K562 (cell line): ENCODE data around the gene PROK2. TPM values are rescaled to one million over a fixed set of nuclear protein-coding genes. Genes with fewer than 3 reads are reported as not detected.

Source experiments
- ATAC-seq: fragments of 200-7000 bp; cut with Tn5 transposase; 3 replicates; pipeline ENCODE4 v1.9.1; 2020; ENCODE audit warnings: moderate library complexity
- BruUV-seq: library from RNA; stranded (reverse); fragments of 400-500 nt; replicated peaks from 2 replicates; lab custom pipeline; 2021; lab: Mats Ljungman, UMichigan
- CTCF ChIA-PET: fragments of 300-600 bp; formaldehyde crosslinking; extraction: SDS; loops from one replicate; lab custom pipeline; 2021; ENCODE audit warnings: low intra/inter-chr PET ratio; lab: Yijun Ruan, JAX
- POLR2A ChIA-PET: fragments of 300-600, 350-650 bp; sonication (Branson Sonifier 250); formaldehyde crosslinking; extraction: SDS; loops from one replicate; lab custom pipeline; 2021; ENCODE audit warnings: antibody characterized with exemption, inconsistent platforms; lab: Yijun Ruan, JAX
- DNase-seq, 4 experiments: peaks; one replicate each; pipeline versions ENCODE4 v3.0.0 to v3.0.0-alpha.2; 2011 to 2018; ENCODE audit warnings: low spot score in 3 of 4, mixed read lengths in 3 of 4; ENCODE audit errors: extremely low read depth in 1 of 4
- FAIRE-seq: peaks from 2 replicates; lab custom pipeline; 2011; peaks lifted over from hg19 to GRCh38; lab: Jason Lieb, UNC
- H2AFZ ChIP-seq: 2 replicates; pipeline ENCODE4 v1.6.0; 2011; ENCODE audit warnings: low read depth, low read length, control low read depth, inconsistent platforms
- H3K27ac ChIP-seq: fragments of 200-600 bp; 3 replicates; pipeline ENCODE4 v1.8.0; 2011; ENCODE audit warnings: low read depth, mild to moderate bottlenecking, control low read depth, inconsistent platforms, low read length, moderate library complexity, mixed read lengths; ENCODE audit errors: extremely low read depth
- H3K27me3 ChIP-seq, 2 experiments: fragments of 300-600 bp in 1 of 2; 2 replicates in 1 of 2; 3 replicates in 1 of 2; pipeline versions ENCODE4 v1.6.0 to v1.8.0; 2011; ENCODE audit warnings: inconsistent platforms in 2 of 2, low read length in 2 of 2, mild to moderate bottlenecking in 1 of 2, mixed read lengths in 1 of 2, moderate library complexity in 1 of 2; ENCODE audit not compliant: control insufficient read depth in 2 of 2, insufficient read depth in 2 of 2
- H3K36me3 ChIP-seq: fragments of 300-600 bp; 3 replicates; pipeline ENCODE4 v1.8.0; 2011; ENCODE audit warnings: mild to moderate bottlenecking, low read length, inconsistent platforms; ENCODE audit not compliant: control insufficient read depth, insufficient read depth
- H3K4me1 ChIP-seq, 2 experiments: fragments of 200-600 bp in 1 of 2; replicated peaks in 1 of 2; 2 replicates in 1 of 2; 3 replicates in 1 of 2; pipeline versions ENCODE4 v1.5.1 to v1.8.0; 2011; ENCODE audit warnings: inconsistent platforms in 2 of 2, low read length in 2 of 2, mild to moderate bottlenecking in 1 of 2, mixed read lengths in 1 of 2, moderate library complexity in 1 of 2; ENCODE audit not compliant: control insufficient read depth in 2 of 2, insufficient read depth in 2 of 2
- H3K4me2 ChIP-seq: 2 replicates; pipeline ENCODE4 v1.6.1; 2011; ENCODE audit warnings: low read length, control low read depth, inconsistent platforms, mixed read lengths; ENCODE audit not compliant: insufficient read depth
- H3K4me3 ChIP-seq: fragments of 200-600 bp; sonication (generic), shearing (Covaris generic); 2 replicates; pipeline ENCODE4 v1.5.1; 2016; ENCODE audit warnings: control low read depth, inconsistent platforms
- H3K79me2 ChIP-seq: fragments of 200-600 bp; 3 replicates; pipeline ENCODE4 v1.8.0; 2011; ENCODE audit warnings: low read length, inconsistent platforms; ENCODE audit not compliant: control insufficient read depth, insufficient read depth
- H3K9ac ChIP-seq, 2 experiments: 2 replicates each; pipeline versions ENCODE4 v1.6.0 to v1.6.1; 2011; ENCODE audit warnings: low read depth in 2 of 2, low read length in 2 of 2, control low read depth in 1 of 2, inconsistent platforms in 1 of 2, mild to moderate bottlenecking in 1 of 2, mixed read lengths in 1 of 2; ENCODE audit not compliant: insufficient read depth in 1 of 2
- H3K9me1 ChIP-seq: one replicate; pipeline ENCODE4 v1.6.0; 2011; ENCODE audit warnings: inconsistent platforms, mild to moderate bottlenecking, low read length, moderate library complexity; ENCODE audit not compliant: control insufficient read depth, insufficient read depth
- H3K9me3 ChIP-seq: replicated peaks from 2 replicates; pipeline ENCODE4 v1.5.1; 2011; ENCODE audit warnings: low read depth, low read length, inconsistent platforms; ENCODE audit not compliant: control insufficient read depth, insufficient read depth
- H4K20me1 ChIP-seq: replicated peaks from 2 replicates; pipeline ENCODE4 v1.6.1; 2011; ENCODE audit warnings: low read length, inconsistent platforms, mixed read lengths; ENCODE audit not compliant: control insufficient read depth, insufficient read depth
- FOXA3 ChIP-seq, 2 experiments: fragments of 450-650 bp in 1 of 2; sonication (generic) in 1 of 2; formaldehyde crosslinking; IDR thresholded peaks in 1 of 2; conservative IDR thresholded peaks in 1 of 2; 2 replicates each; pipeline versions ENCODE4 v1.4.0 to v1.8.0; 2020 to 2022; ENCODE audit warnings: mild to moderate bottlenecking in 2 of 2, missing genetic modification reagents in 1 of 2
- ZNF324 ChIP-seq: fragments of 250-450 bp; sonication (Bioruptor Pico); IDR thresholded peaks from 2 replicates; pipeline ENCODE4 v1.4.0; 2020; ENCODE audit warnings: mild to moderate bottlenecking
- WGBS: fragments of 100-300 bp; shearing (Covaris generic); methylation state at CpG from one replicate; pipeline ENCODE4 v1.1.6; 2016; ENCODE audit warnings: low coverage, mixed read lengths; ENCODE audit not compliant: insufficient coverage; ENCODE audit errors: missing lambda C conversion rate; 5-methylcytosine and 5-hydroxymethylcytosine counted together
- in situ Hi-C: fragments of 300-500 bp; cut with MboI; formaldehyde crosslinking; loops from 4 replicates; pipeline ENCODE4 v1.15.0; 2018; ENCODE audit warnings: inconsistent platforms, mixed read lengths
- intact Hi-C: fragments of 100-400 bp; cut with micrococcal nuclease; formaldehyde crosslinking; loops from 2 replicates; pipeline ENCODE4 v1.14.2; 2022
- polyA plus RNA-seq, 8 experiments: library from polyadenylated mRNA; depleted of rRNA in 4 of 8; stranded (reverse) in 5 of 8; unstranded in 3 of 8; fragments of >200 nt; fragmentation: Nextera tagmentation in 2 of 8; fragmentation: Illumina TruSeq in 1 of 8; extraction: Ambion mirVana in 2 of 8; extraction: Trizol in 1 of 8; gene quantifications; 2 replicates each; pipeline versions ENCODE4 v1.2.1 to v1.2.3, GENCODE V29; 2011 to 2014; ENCODE audit warnings: inconsistent platforms in 1 of 8, missing spikeins in 1 of 8
- total RNA-seq, 7 experiments: library from RNA; depleted of rRNA in 6 of 7; stranded (reverse); fragments of >200 nt in 6 of 7; fragmentation: Illumina TruSeq in 2 of 7; extraction: Trizol in 2 of 7; gene quantifications; 2 replicates each; pipeline versions ENCODE4 v1.2.1 to v1.2.3, GENCODE V29; 2011 to 2021; ENCODE audit warnings: low replicate concordance in 1 of 7
- TF ChIP-seq, protein P1 (sequence below), 2 experiments: fragments of 450-650 bp; formaldehyde crosslinking in 1 of 2; IDR thresholded peaks; 2 replicates each; pipeline versions ENCODE4 v1.4.0 to v1.6.1; 2014 to 2020; ENCODE audit warnings: mild to moderate bottlenecking in 2 of 2, borderline replicate concordance in 1 of 2, low read depth in 1 of 2

PROK2 gene
- total and polyA plus RNA-seq, 9 of the 15 experiments (the other 6 are each of a cell fraction or from before 2014, with no cell fraction given): 0.07 to 0.13 TPM; not detected in 7

GRCh38 chr3:71742621-71743020 is 42.3 kb downstream of the PROK2 start:
- ChIA-PET CTCF (no interaction called here), POLR2A (no interaction called here)
- DNase-seq: no peak
- peak in 1 of 2 experiments; percentile 68; a peak in 2 of 4 replicates for TF ChIP-seq FOXA3 (CRISPR knock-in tag; conservative IDR thresholded peaks at IDR 0.05 in 1 of 2, IDR thresholded peaks at IDR 0.05 in 1 of 2)
- TF ChIP-seq, protein P1, sequence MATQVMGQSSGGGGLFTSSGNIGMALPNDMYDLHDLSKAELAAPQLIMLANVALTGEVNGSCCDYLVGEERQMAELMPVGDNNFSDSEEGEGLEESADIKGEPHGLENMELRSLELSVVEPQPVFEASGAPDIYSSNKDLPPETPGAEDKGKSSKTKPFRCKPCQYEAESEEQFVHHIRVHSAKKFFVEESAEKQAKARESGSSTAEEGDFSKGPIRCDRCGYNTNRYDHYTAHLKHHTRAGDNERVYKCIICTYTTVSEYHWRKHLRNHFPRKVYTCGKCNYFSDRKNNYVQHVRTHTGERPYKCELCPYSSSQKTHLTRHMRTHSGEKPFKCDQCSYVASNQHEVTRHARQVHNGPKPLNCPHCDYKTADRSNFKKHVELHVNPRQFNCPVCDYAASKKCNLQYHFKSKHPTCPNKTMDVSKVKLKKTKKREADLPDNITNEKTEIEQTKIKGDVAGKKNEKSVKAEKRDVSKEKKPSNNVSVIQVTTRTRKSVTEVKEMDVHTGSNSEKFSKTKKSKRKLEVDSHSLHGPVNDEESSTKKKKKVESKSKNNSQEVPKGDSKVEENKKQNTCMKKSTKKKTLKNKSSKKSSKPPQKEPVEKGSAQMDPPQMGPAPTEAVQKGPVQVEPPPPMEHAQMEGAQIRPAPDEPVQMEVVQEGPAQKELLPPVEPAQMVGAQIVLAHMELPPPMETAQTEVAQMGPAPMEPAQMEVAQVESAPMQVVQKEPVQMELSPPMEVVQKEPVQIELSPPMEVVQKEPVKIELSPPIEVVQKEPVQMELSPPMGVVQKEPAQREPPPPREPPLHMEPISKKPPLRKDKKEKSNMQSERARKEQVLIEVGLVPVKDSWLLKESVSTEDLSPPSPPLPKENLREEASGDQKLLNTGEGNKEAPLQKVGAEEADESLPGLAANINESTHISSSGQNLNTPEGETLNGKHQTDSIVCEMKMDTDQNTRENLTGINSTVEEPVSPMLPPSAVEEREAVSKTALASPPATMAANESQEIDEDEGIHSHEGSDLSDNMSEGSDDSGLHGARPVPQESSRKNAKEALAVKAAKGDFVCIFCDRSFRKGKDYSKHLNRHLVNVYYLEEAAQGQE (IDR thresholded peaks at IDR 0.05; ENCODE audit: borderline replicate concordance): no peak
- TF ChIP-seq, protein P1 (CRISPR knock-in tag; IDR thresholded peaks at IDR 0.05; ENCODE audit: low read depth): no peak
- TF ChIP-seq ZNF324 (CRISPR knock-in tag): peak; percentile 92
- no peaks in the 10 kb centered on the region for H3K4me1 ChIP-seq
- no peak overlapping the region for H2AFZ ChIP-seq
- no peak overlapping the region for H3K27ac ChIP-seq
- H3K9me1 ChIP-seq: no peaks in the 10 kb centered on the region
- H3K27me3 ChIP-seq: no peaks in the 10 kb centered on the region
- H3K36me3 ChIP-seq: no peaks in the 10 kb centered on the region
- no peaks in the 10 kb centered on the region for H3K79me2 ChIP-seq
- WGBS: 11% methylated on average over 1 of the region's 1 CpG
- BruUV-seq: no TSS peak
- no peak for ATAC-seq
- no peak for FAIRE-seq
- H4K20me1 ChIP-seq: no peaks in the 10 kb centered on the region
- in situ Hi-C loops: no loop called here
- H3K9ac ChIP-seq: no peak overlapping the region
- H3K4me3 ChIP-seq: no peak overlapping the region
- H3K9me3 ChIP-seq: no peaks in the 10 kb centered on the region; the same call in 1 of the 2 replicates
- H3K4me2 ChIP-seq: no peak overlapping the region
- intact Hi-C loops: no loop called here
